ENCODE measurements around the gene ADAMTS2.
"Not testable (repeated sequence)": the region's sequence is repeated elsewhere in the genome, so short reads cannot be mapped to it uniquely, and the experiment has no call there.

Gene ADAMTS2

GRCh38 chr5:179228341-179229121 is 116.7 kb downstream of the ADAMTS2 start:
- DNase-seq: no peak

DNA sequence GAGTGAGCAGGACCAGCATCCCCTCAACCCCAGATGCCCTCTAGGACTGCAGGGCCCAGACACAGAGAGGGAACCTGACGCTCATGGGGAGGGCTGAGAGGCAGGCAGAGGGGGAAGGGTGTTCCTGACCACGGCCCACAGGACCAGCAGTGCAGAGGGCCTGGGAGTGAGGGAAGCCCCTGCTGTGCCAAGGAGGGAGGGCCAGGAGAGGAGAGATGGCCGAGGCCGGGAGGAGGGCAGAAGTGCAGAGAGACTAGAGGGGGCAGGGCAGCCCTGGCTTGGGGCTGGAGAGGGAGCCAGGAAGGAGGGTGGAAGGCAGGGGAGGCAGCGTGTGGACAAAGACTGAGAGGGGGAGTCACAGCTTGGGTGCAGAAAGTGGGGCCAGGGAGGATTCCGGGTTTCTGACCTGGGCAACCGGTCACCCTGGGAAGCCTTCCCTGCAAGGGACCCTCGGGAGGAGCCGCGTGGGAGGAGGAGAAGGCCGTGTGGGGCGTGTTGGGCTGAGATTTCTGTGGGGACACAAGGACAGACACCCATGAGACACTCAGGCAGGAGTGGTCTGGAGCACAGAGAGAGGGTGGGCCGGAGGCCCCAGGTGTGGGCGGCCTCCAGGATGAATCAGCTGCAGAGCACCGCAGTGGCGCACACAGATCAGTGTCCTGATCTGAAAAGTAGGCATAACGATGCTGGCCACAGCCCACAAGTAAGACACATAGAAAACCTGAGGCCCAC is 117.5 kb downstream of the ADAMTS2 start:
- no peak for DNase-seq

- DNase-seq: no peak
Measured at GRCh38 chr5:179227229-179227579, 118.1 kb downstream of the ADAMTS2 start.

DNA sequence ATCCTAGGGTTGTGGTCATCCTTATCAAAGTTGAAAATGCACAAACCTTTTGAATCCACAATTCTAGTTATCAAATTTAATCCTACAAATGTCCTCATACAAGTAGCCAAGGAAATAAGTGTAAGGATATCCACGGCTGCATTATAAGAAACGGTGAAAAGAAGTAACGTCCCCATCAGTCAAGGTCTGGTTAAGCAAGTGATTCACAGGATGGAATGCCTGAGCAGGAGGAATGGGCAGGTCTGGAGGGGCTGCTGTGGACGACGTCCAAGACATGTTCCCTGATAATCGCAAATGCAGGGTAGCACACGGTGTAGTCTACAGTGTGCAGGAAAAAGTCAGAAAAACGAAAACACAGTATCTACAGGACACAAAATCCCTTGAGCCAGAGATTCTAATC is 118.6 kb downstream of the ADAMTS2 start:
- DNase-seq: no peak

- DNase-seq: no peak
Measured at GRCh38 chr5:179225387-179225786, 119.9 kb downstream of the ADAMTS2 start.

- DNase-seq: no peak
Measured at GRCh38 chr5:179224741-179225140, 120.5 kb downstream of the ADAMTS2 start.

DNA sequence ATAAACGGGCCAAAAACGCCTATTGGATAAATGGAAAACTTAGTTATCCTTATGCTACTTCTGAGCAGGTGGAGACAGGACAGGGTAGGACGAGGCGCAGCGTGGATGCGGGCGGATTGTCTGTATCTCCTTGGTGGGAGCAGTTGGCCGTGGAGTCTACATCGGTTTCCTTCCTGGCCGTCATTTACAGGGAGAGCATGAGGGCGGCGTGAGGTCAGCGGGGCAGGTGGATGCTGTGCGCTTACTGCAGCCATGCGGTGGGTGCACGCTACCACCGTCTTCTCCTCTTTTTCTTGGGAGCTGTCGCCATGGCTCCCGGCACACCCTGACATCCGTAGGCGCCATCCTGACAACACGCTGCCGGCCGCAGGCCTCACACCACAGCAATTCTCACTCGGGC is 121.3 kb downstream of the ADAMTS2 start:
- DNase-seq: no peak

DNA sequence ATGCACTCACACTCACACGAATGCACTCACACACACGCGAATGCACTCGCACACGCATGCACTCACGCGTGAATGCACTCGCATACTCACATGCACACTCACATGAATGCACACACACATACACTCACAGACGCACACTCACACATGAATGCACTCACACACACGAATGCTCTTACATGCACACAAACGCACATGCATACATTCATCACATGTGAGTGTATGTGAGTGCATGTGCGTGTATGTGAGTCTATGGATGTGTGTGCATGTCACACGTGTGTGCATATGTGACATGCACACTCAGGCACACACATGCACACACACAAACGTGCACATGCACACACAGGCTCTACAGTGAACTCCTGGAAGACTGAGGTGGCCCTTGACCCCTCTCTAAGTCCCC is 121.7 kb downstream of the ADAMTS2 start:
- no peak for DNase-seq

- no peak for DNase-seq
Measured at GRCh38 chr5:179222246-179223017, 122.8 kb downstream of the ADAMTS2 start.

DNA sequence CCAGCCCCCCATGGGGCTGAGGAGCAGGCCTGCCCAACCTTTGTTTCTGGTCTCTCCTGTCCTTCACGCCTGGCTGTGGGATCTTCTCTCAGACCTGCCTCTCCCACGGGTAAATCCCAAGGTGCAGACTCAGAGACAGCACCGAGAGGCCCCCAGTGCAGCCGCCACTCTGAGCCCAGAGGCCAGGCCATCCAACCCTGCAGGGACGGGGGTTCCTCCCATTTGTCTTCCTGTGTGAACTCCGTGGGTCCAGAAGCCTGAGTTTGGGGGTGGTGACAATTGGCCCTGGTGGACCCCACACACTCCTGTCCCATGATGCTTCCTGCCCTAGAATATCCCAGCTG is 123.4 kb downstream of the ADAMTS2 start:
- DNase-seq: no peak

DNA sequence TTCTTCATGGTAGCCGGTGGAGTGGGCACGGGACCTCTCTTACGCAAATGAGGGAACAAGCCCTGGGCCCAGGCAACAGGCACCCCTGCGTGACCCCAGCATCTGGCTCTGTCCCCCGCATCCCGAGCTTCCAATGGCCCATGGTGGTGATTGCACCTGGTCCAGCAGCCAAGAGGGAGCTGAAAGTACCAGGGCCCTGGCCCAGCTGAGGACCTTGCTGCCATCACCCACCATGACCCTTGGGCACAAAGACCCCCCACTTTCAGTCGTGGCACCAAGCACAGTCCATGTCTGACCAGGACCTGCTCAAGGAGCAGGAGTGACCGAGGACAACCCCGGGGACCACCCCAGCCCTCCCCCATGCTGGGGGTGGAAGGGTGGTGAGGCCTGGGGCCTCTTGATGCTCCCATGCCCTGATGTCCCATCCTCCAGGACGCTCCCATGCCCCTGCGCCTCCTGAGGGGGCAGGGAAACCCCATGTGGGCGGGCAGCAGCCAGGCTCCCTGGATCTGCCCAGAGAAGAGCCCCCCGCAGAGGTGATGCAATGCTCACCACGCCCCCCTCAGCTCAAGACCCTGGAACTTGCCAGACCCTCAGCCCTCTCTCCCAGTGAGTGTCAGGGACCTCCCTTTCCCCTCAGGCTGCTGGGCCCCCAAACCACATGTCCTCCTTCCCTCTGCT is 123.9 kb downstream of the ADAMTS2 start:
- DNase-seq: no peak

GRCh38 chr5:179220716-179221115 is 124.5 kb downstream of the ADAMTS2 start:
- no peak for DNase-seq

- DNase-seq: no peak
Measured at GRCh38 chr5:179219661-179220620, 125.3 kb downstream of the ADAMTS2 start.

DNA sequence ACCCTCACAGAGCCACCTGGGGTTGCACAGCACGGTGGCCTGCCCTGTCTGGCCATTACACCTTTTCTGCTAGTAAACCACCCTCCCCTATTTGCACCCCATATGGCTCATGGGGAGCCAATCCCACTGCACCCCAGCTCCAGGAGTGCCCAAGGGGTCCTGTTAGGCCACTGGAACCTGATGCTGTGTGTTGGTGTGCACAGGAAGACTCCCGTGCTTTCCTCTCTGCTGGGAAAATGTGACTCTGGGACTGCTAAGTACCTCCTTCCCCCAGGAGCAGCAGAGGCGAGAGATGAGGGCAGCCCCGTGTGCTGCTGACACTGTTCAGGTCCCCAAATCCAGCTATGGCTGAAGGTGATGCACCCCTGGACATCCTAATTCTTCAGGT is 126.3 kb downstream of the ADAMTS2 start:
- no peak for DNase-seq

DNA sequence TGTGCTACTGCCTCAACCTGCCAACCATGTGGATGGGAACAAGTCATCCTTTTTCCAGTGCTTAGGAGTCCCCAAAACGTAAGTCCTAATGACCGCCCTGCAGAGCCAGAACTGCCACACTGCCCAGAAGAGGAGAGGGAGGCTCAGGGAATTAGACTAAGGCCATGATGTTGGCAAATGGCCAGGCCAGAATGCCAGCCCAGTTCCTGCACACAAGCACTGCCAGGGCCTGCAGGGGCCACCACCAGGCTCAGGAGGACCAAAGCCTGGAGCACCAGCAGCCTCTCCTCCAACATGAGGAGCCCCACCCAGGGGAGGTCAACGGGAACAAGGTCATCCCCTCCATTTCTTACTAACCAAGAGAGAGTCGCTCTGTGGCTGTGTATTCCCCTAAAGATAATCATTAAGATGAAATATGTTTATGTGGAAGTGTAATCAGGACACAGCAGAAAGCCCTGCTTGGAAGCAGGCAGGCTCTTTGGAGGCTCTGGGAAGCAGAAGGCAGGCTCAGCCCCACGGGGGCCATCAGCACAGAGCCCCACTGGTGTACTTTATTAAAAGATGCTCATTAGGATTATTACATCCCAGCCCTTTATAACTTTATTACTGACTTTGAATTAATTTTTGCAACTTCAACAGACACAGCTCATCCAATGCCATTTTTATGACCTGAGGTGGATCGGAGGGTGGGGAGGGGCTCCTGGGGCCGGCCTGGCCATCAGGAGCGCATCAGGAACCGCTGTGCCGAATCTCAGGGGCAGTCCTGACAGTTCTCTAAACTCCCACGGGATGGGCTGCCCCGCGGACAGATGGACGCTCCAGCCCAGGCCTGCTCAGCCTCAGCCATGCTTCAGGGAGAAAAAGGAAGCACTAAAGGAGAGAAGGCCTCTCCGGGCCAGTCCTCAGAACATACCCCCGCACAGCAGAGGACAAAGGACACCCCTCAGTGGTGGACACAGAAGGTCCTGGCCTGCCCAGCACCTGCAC is 127.0 kb downstream of the ADAMTS2 start:
- no peak for DNase-seq

DNA sequence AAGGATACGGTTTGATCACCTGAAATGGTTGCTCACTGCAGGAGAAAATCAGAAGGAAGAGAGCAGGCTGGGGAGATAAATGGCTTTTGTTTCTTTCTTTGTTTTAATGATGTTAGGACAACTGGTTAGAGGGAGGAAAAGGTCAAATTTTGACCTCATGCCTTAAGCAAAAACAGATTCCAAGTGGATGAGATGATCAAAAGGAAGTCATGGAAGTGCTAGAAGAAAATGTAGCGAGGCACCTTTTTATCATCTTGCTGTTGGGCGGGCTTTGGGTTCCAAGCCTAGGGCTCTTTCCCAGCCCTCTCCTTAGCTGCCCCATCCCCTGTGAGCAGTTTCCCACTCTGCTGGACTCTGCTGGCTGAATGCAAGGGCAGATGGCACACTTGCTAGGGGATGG is 127.9 kb downstream of the ADAMTS2 start:
- DNase-seq: no peak

DNA sequence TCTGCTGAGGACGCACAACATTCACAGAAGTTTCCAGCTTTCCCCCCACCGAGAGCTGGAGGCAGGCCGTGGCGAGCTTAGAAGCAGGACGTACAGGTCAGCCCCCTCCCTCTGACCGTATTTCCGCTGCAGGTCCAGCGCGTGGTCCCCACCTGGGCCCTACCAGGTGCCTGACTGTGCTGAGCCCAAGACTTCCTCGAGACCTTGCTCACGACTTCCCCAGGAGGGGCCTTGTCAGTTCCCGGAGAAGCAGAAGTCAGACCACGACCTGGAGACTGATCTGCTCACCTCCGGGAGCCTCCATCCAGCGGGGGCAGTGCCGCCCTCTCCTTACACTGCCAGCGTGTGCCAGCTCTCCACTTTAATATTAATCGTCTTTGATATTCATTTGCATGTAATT is 128.9 kb downstream of the ADAMTS2 start:
- DNase-seq: not testable (repeated sequence)

DNA sequence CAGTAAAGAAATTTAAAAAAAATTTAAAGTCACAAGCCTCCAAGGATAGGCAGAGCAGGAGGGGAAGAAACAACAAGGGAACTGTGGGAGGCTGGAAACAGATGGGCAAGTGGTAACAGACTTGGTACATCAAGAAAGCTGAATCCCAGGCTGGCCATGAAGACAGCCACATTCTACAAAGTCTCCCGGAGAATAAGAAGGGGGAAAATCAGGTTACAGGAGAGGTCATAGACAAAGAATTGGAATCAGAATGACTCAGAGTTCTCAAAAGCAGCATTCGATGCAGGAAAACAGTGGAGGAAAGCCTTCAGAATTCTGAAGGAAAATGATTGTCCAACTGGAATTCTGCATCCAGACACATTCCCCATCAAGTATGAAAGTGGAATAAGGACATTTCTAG is 129.7 kb downstream of the ADAMTS2 start:
- DNase-seq: no peak

GRCh38 chr5:179214678-179215077 is 130.6 kb downstream of the ADAMTS2 start:
- DNase-seq: no peak

- DNase-seq: peak; percentile 39
Measured at GRCh38 chr5:179212870-179213269, 132.4 kb downstream of the ADAMTS2 start.

GRCh38 chr5:179211631-179212030 is 133.6 kb downstream of the ADAMTS2 start:
- no peak for DNase-seq

Data from NCI-H1694 (cell line).